Measurements from ENCODE around the gene NUCB1.
A peak's percentile ranks its signal among the peaks of the same experiment; 100 is the strongest.

DNA sequence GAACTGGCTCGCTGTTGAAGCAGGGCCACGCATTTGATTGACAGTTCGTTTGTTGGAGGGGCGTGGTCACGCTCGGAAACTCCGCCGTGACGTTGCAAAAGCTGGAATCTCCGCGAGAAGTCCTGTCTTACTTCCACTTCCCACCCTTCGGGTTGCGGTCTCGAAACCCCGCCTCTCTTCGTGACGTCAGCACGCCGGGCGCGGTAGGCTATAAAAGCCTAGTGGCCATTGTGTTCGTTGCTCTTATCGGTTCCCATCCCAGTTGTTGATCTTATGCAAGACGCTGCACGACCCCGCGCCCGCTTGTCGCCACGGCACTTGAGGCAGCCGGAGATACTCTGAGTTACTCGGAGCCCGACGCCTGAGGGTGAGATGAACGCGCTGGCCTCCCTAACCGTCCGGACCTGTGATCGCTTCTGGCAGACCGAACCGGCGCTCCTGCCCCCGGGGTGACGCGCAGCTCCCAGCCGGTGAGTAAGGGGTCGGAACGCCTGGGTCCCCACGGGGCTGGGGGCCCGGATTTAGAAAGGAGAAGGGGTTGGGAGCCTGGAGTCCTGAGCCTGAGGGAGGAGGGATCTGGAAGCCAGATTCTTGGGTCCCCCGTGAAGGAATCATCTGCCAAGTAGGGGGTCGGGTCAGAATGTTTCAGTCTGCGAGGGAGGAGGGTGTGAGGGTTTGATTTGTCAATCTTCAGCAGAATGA lies 27.8 kb upstream of the NUCB1 start, which contains the start of gene PPP1R15A:
- TF ChIP-seq, protein P1, sequence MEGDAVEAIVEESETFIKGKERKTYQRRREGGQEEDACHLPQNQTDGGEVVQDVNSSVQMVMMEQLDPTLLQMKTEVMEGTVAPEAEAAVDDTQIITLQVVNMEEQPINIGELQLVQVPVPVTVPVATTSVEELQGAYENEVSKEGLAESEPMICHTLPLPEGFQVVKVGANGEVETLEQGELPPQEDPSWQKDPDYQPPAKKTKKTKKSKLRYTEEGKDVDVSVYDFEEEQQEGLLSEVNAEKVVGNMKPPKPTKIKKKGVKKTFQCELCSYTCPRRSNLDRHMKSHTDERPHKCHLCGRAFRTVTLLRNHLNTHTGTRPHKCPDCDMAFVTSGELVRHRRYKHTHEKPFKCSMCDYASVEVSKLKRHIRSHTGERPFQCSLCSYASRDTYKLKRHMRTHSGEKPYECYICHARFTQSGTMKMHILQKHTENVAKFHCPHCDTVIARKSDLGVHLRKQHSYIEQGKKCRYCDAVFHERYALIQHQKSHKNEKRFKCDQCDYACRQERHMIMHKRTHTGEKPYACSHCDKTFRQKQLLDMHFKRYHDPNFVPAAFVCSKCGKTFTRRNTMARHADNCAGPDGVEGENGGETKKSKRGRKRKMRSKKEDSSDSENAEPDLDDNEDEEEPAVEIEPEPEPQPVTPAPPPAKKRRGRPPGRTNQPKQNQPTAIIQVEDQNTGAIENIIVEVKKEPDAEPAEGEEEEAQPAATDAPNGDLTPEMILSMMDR (IDR thresholded peaks at IDR 0.05), result no peak
- TF ChIP-seq POLR2AphosphoS5 (IDR thresholded peaks at IDR 0.05; ENCODE audit: low read depth, low read length), result peak; percentile 98

Measured in Panc1 (cell line).